GM21526 (cell line): Measurements from ENCODE around the gene SPATA12.

Source experiments
- ATAC-seq: cut with Tn5 transposase; IDR thresholded peaks from one replicate; pipeline ENCODE4 v1.9.1; 2021; ENCODE audit warnings: moderate library complexity; ENCODE audit not compliant: unreplicated experiment, low FRiP score

The SPATA12 gene

GRCh38 chr3:57060089-57060821 lies at the start of gene SPATA12:
SPATA12 (plus strand) TSS chr3:57060664; CDS start chr3:57073695, 13,031 bp downstream.
- ATAC-seq: no peak

- ATAC-seq: no peak
Observed at GRCh38 chr3:57011022-57011421, 49.4 kb upstream of the SPATA12 start.

GRCh38 chr3:57012847-57013246 lies 47.6 kb upstream of the SPATA12 start:
- no peak for ATAC-seq

DNA sequence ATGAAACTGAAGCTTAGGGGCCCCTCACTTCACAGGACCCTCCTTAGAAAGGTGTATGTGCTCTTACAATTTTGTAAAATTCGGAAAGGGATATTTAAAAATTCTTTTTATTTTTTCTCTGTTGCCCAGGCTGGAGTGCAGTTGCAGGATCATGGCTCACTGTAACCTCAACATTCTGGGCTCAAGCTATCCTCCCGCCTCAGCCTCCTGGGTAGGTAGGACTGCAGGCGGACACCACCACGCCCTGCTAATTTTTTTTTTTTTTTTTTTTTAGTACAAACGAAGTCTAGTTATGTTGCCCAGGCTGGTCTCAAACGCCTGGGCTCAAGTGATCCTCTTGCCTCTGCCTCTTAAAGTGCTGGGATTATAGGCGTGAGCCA lies 45.1 kb upstream of the SPATA12 start:
- no peak for ATAC-seq

DNA sequence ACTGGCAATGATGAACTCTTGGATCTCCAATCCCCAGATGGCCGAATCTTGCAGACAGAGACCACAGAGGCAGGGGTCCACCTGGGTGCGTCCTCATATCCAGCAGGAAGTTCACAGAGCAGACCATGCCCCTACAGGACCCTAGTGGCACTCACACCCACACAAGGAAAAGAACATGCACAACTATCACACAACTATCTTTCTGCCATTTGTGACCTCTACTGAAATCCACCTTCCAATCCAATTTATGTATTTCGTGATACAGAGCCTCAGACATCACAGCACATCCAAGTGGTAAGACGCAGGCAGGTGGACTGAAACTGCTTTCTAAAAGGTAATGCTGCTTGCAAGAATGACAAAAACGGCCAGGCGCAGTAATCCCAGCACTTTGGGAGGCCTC lies 44.6 kb upstream of the SPATA12 start:
- no peak for ATAC-seq

GRCh38 chr3:57017459-57017845 lies 43.0 kb upstream of the SPATA12 start:
- no peak for ATAC-seq

DNA sequence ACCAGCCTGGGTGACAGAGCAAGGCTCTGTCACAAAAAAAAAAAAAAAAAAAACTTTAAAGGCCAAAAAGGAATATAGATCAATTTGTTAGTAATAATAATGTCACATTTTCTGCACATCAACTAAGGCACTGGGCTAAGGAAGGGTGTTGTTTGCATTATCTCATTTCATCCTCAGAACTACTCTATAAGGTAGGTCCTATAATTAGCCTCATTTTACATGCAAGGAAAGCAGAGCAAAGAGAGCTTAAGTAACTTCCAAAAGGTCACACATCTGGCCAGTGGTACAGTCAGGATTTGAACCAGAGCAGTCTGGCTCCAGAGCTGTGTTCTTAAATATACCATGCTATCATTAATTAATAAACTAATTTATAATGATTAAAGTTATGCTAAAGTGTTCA lies 42.2 kb upstream of the SPATA12 start:
- no peak for ATAC-seq

DNA sequence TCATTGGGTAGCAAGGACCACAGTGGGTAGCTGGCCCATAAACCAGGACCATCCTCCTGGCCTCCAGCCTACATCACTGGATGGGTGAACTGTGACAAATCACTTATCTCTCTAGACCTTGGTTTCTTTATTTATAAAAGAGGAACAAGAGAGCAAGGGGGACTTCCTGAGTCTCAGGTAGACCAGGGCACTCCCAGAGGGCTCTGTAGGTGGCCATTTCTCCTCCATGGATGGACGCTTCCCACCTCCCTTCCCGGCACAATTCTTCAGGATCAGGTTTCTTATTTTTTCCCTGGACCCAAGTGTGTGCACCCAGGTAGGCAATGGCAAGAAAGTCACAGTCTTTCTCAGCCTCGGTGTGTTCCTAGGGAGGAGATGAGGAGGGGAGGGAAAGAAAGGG lies 41.4 kb upstream of the SPATA12 start:
- no peak for ATAC-seq

GRCh38 chr3:57025237-57025636 lies 35.2 kb upstream of the SPATA12 start:
- no peak for ATAC-seq

DNA sequence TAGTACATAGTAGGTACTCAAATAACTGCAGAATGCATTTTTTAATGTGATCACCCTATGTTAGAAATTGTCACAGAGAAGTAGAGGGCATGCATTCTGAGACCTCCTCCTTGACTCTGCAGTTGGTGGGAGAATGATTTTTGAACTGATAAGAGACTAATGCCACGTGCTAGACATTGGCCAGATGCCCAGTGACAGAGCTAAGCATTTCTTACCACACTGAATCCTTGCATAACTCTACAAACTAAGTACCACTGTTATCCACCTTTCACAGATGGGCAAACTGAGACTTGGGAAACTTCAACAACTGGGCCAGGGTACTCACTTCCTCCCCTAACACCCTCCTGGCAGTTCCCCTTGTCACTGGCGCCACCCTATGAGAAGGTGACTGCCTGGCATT lies 33.5 kb upstream of the SPATA12 start:
- no peak for ATAC-seq

GRCh38 chr3:57029383-57029782 lies 31.1 kb upstream of the SPATA12 start:
- no peak for ATAC-seq

GRCh38 chr3:57029924-57030323 lies 30.5 kb upstream of the SPATA12 start:
- ATAC-seq: no peak

DNA sequence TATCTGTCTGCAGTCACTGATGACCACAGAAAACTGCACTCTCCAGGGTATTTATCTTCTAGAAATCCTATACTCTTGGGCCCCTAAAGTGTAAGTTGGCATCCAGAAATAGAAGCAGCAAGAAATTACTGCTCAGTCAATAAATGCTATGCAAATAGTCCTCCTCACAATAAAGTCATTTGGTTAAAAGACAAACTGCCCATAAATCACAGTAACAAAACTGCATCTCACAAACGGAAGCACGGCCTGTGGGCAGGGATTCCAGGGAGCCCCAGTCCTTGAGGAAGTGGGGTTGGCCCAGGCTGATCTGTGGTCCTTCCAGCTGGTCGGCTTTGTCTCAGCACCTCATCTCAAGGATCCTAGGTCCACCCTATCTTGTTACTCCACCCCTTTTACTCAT lies 29.7 kb upstream of the SPATA12 start:
- ATAC-seq: no peak

DNA sequence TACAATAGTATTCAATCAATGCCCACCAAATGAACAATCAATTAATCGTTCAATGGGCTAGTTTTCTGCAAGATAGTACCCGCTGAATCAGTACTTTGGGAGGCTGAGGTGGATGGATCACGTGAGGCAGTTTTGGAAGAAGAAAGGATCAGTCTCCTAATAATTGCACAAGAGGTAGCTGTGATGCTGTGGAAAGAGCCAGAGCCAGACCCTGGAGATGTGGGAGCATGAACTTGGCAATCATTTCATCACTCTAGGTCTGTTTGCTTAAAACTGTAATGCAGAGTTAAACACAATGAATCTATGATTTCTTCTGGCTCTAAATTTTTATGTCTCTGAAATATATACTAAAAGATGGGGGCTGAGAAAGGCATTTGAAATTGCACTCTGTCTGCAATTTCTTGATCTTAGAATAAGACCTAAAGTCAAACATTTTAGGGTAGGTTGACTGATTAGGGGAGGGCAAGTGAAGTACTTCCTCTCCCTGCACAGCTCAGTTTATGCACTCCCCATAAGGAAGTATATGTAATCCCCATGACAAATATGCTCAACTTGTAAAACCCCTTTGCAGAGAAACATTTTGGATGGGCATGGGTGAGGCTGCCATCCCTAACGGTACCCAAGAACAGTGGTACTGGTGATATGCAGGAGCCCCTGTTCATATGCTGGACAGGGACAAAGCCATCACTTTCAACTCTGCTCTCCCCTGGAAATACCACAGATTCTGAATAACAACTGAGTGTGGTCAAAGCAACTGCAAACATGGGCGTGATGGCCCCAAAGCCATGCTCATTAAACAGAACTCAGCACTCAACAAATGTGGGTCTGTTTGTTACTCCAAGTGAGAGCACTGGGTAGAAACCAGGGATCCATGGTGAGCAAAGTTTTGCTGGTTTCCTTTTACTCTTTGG lies 28.6 kb upstream of the SPATA12 start:
- ATAC-seq: no peak

DNA sequence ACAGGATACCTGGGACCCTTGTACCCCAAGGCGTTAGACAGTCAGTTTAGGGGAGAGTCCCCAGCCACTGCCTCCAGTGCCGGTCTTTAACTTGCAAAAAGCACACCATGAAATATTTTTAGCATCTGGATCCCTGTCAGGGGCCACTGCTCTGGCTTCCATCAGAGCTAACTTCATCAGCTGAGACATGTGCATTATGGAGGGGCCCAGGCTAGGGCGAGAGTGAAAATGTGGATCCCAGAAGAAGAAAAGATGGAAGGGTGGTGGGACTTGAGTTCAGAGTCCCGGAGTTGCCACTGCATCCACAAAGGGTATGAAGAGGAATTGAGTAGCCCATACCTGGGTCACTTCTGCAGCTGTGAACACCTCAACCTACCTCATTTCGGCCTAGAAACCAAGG lies 23.5 kb upstream of the SPATA12 start:
- no peak for ATAC-seq

DNA sequence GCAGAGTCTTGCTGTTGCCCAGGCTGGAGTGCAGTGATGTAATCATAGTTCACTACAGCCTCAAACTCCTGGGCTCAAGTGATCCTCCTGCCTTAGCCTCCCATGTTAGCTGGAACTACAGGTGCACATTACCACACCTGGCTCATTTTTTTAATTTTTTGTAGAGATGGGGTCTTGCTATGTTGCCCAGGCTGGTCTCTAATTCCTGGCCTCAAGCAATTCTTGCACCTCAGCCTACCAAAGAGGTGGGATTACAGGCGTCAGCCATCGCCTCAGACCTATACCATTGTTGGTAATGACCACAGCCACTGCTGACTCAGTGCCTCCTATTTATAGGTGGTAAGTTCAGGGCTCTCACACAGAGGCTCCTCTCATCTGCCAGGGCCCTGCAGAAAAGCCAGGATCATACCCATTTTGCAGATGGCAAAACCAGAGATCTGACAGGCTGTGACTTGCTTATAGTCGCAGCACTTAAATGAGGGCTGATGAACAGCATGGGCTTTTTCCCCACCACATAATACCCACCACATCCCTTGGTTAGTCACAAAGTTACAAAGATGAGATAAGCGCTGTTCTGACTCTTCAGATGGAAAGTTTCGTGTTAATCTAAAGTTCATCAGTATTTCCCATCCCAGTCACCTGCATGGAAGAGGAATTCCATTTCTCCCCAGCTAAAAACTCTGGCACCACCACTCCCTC lies 21.8 kb upstream of the SPATA12 start:
- ATAC-seq: no peak

DNA sequence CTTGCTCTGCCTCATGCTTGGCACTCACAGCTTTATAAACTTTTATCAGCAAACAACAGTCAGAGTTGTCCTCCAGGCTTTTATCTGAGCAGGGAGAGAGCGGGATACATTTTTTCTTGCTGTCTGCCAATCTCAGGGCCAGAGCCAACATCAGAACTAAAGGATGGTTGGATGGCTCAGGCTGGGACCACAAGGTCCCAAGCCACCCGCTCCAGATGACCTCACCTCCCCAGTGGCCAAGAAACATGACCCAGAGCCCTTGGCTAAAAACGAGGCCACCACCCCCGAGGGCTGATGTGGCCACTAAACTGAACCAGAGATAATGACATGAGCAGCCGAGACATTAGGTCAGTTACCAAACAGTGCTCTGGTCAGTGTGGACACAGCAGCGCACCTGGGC lies 18.8 kb upstream of the SPATA12 start:
- no peak for ATAC-seq

DNA sequence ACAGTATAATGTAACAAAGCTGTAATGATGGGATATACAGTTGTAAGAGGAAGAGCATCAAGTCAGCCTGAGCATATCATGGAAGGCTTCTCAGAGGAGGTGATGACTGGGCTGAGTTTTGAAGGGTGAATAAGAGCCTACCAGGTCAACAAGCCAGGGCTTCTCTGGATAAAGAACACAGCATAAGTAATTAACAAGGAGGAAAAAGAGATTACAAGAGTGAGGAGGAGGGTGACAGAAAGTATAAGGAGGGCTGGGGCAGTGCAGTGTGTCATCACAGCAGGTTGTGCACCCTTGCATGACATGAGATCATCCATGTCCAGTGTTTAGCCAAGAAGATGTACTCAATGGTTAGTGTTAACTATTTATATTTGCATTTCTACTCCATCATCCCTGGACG lies 16.9 kb upstream of the SPATA12 start:
- ATAC-seq: no peak

GRCh38 chr3:57046101-57046765 lies 14.2 kb upstream of the SPATA12 start:
- no peak for ATAC-seq

GRCh38 chr3:57048052-57048671 lies 12.3 kb upstream of the SPATA12 start:
- no peak for ATAC-seq
